ENCODE data around the gene TOMM70.
A peak's percentile ranks its signal among the peaks of the same experiment; 100 is the strongest.

The TOMM70 gene

GRCh38 chr3:100411091-100411982 lies 10.4 kb upstream of the TOMM70 start:
- DNase-seq: no peak

GRCh38 chr3:100407977-100408532 lies 7.2 kb upstream of the TOMM70 start:
- no peak for DNase-seq

GRCh38 chr3:100407164-100407563 lies 6.3 kb upstream of the TOMM70 start:
- DNase-seq: no peak

- DNase-seq: no peak
Observed at GRCh38 chr3:100404250-100404548, 3.3 kb upstream of the TOMM70 start.

DNA sequence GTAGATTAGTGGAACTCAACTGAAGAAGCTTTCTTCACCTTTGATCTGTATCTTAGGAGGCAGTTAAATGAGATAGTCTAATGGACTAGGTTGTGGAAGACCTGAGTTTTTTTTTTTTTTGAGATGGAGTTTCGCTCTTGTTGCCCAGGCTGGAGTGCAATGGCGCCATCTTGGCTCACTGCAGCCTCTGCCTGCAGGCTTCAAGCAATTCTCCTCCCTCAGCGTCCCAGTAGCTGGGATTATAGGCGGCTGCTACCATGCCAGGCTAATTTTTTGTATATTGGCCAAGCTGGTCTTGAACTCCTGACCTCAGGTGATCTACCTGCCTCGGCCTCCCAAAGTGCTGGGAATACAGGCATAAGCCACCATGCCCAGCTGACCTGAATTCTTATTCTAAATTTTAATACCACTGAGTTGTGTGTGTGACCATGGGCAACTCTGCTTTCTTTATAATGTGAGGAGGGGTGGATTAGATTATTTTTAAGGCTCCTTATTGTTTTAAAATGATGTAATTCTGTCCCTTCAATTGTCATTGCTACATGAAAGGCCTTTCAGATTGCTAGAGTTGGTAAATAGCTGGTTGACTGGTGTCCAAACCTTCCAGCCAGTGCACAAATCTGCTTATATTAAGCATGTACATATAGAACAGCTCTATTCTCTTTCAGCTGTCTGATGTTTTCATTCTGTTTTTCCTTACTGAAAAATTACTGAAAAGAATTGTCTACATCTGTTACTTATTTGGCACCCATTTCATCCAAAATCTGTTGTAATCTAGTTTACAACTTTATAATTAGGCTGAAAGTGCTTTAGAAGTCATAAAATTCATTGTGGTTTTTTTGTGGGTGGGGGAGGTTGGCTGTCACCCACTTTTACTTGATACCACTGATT lies 2.7 kb upstream of the TOMM70 start:
- DNase-seq: no peak

DNA sequence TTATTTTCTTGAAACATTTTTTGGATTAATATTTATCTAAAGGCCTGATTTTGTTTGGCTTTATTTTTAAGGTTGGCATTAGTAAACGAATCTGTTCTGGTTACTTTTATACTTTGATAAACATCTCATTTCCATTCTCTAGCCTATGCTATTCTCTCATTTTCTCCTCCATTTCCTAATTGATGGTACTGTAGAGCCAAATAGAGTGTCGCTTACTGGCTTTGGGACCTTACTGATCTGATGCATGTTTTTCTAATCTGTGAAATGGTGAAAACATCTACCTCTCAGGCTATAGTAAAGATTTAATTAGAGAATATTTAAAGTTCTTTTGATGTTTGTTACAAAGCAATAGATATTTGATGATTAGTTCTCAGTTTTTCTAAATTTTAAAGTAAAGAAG lies 2.0 kb upstream of the TOMM70 start:
- no peak for DNase-seq

- no peak for DNase-seq
Observed at GRCh38 chr3:100402256-100402655, 1.4 kb upstream of the TOMM70 start.

DNA sequence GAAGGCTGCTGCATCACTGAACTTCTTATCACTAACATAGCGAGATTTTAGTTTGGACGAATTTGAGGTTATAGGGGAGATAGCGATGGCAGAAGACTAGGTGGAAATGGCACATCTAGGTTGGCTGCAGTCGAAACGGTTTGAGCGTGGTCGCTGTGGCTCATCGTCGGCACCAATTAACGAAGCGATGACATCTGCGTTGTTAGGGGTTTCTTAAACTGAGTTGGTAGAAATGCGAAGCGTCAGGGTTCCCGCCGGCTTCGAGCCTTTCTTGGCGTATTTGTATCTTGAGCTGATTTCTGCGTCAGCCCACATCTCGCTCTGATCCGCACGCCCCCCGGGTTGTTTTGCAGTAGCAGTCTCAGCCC lies 769 bp upstream of the TOMM70 start:
- DNase-seq: peak; percentile 35

DNA sequence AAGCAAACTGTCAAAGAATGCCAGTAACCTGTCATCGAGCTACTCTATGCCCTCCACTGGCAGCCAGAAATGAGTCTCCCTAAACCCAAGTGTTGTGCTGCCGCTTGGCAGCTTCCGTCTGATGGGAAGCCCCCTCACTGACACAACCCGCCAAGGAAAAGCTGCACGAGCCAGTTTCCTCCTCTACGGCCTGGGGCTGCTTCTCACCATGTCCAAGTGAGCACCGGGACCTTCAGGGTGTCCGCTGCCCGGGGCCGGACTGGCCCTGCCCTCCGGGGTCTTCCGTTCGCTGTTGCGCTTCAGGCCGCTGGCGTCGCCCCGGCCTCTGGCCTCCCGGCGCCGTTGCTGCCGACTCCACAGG lies 490 bp downstream of the TOMM70 start:
- no peak for DNase-seq

DNA sequence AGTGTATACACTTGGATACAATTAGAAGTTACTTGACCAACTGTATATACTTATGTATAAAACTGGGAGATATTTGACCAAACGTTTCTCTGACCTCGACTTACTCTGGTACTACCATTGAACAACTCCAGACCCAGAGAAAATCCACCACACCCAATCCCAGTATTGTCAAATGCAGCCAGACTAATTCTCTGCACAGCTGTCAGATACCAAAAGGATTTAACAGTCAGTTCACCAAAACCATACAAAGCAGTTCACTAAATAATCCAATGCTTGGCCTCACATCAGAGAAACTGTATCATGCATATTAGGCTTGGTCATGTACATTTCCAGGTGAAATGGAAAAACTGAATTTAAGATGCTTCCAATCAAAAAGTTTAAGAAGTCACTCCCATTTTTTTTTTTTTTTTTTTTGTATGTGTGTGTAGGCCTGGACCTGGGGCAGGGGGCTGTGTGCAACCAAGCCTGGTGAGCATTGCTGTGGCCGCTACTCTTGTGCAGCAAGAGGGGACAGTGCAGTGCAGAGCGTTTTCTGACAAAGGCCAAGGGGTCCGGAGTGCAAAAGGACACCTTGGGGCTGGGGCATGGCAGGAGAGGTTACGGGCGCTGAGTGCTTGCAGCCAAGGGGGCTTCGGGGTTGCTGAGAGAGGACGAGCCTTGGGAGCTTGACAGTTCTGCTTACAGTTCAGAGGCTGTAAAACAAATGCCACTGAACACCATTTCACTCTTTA lies 1.4 kb downstream of the TOMM70 start:
- DNase-seq: no peak

- DNase-seq: no peak
Observed at GRCh38 chr3:100396967-100397366, 3.9 kb downstream of the TOMM70 start.

DNA sequence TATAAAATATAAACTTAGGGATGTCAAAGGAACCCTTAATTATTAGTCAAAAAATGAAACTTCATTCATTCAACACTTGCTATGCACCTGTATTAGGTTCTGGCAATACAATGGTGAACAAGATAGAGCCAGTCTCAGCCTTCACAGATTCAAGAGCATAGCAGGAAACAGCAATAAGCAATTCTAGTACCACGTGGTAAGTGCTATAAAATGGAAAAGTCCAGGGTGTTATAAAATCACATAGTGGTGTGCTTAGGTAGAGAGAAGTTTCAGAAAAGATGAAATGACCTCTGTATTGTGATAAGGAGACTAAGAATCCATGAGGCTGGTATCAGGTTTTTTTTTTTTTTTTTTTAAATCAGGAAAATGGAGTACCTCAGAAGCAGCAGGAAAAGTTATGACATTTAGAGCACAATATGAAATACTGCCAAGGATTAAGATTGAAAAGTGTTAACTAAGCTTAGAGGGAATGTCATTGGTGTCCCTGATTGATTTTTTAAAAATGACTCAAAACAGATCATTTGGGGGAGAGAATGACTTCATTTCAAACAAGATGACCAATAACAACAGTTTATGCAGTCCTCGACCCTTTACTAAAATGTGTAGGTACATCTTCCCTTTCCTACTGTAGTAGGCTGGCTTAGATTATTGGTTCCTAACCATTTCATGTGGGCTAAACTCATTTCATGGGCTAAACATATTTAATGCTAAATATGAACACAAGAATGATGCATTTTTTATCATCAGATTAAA lies 5.0 kb downstream of the TOMM70 start:
- DNase-seq: no peak

GRCh38 chr3:100389025-100389424 lies 11.9 kb downstream of the TOMM70 start:
- DNase-seq: no peak

GRCh38 chr3:100386437-100387074 lies 14.3 kb downstream of the TOMM70 start:
- no peak for DNase-seq

DNA sequence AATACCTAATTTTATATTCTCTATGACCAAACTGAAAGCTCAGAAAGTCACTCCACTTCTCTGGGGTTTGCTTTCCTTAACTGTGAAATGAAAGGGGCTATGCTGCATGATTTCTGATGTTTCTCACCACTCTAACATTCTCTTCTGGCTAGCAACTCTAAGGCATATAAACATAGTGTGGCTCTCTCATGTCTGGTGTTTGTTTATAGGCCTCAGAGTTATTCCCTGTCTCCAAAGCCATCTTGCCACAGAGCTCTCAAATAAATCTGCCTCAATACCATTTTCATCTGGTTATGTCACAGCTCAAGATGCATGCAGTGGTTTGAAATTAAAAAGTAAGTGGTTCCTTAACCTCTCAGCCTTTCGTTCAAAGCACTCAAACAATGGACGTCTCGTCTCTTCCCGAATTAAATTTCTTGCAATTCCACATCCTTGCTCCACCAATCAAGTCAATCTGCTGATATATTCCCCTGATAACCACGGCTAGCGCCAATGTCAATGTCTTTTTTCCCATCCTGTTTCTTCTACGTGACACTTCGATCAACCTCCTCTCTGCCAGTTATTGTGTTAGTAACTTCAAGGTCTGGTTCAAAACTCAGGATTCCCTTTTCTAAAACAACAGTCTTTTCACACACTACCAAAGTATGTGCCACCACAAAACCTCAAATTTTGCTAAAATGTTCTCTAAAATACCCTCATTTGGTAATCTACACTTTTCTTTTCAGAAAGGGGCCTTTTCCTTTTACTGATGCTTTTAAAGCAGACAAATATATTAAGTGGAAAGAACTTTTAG lies 16.0 kb downstream of the TOMM70 start:
- no peak for DNase-seq

DNA sequence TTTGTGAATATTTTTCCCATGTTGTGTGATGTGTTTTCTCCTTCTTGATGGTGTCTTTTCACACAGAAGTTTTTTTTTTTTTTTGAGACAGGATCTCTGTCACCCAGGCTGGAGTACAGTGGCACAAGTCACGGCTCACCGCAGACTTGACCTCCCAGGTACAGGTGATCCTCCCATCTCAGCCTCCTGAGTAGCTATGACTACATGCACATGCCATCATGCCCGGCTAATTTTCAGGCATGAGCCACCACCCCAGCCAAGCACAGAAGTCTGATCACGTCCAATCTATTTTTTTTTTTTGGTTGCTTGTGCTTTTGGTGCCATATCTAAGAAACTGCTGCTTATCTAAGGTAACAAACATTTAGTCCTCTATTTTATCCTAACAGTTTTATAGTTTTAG lies 24.6 kb downstream of the TOMM70 start:
- no peak for DNase-seq

DNA sequence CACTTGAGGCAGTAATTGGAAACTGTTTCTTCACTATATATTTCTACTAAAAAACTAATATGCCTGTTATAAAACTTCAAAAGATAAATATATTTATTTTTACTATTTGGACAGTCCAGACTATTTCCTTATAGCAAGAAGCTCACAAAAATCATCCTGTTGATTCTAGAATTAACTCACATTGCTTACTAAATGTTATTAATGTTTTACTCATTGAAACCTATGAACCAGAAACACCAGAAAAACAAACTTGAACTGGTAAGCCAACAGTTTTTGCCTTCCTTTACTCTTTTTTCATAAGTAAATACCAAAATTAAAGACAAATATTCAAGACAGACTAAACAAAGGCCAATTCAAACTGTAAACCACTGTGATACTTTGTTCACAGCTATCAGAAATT lies 26.4 kb downstream of the TOMM70 start:
- DNase-seq: no peak

DNA sequence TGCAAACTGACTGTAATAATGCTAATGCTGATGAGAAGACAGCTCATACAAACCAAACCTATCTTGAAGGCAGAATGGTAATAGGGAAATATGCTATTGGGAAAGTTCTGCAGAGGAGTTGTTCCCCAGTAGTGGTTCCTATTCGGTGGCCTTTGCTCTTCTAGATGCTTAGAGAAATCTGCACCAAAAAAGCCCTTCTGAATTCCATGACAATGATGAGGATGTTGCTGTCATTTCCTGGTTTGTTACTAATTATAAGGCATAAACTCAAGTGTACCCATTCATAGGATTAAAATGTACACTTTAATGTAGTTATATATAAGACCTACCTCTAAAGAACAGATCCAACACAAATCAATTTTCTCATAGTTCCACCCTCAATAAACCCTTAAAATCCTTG lies 30.1 kb downstream of the TOMM70 start:
- no peak for DNase-seq

DNA sequence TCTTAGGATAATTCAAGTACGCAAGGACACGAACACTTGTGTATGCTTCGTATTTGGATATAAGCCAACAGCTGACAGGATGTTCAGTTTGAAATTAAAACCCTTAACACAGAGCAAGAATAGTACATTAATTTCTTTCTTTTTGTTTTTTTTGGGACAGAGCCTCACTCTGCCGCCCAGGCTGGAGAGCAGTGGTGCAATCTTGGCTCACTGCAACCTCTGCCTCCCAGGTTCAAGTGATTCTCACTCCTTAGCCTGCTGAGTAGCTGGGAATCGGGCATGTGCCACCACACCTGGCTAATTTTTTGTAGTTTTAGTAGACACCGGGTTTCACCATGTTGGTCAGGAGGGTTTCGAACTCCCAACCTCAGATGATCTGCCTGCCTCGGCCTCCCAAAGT lies 32.4 kb downstream of the TOMM70 start:
- DNase-seq: no peak

GRCh38 chr3:100366424-100366823 lies 34.5 kb downstream of the TOMM70 start:
- no peak for DNase-seq

DNA sequence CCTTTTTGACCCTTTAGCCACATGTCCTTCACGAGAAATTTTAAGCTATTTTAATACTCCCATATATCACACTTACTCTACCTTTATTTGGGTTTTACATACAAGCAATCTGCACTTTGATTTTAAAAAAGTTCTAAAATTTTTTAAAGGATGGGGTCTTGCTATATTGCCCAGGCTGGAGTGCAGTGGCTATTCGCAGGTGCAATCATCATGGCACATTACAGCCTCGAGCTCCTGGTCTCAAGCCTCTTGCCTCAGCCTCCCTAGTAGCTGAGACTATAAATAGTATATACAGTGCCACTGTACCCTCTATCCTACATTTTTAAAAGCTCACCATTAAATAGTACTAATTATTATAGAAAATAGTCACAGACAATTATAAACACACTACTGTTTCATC lies 36.5 kb downstream of the TOMM70 start:
- no peak for DNase-seq
